ENCODE measurements around the gene TRIM47.

GRCh38 chr17:75875182-75875939 lies 3.0 kb downstream of the TRIM47 start:
- TF ChIP-seq CTCF (IDR thresholded peaks at IDR 0.05) (no peak), POLR2A (IDR thresholded peaks at IDR 0.05) (no peak), EP300 (IDR thresholded peaks at IDR 0.05) (no peak)

Data from stomach (tissue), 4 donors.